ENCODE results near the gene VTI1A. TPM values are rescaled to one million over a fixed set of nuclear protein-coding genes. Genes with fewer than 3 reads are reported as not detected.

VTI1A gene
- total RNA-seq, 1 donor from 2014 or later = 36.9 TPM

DNA sequence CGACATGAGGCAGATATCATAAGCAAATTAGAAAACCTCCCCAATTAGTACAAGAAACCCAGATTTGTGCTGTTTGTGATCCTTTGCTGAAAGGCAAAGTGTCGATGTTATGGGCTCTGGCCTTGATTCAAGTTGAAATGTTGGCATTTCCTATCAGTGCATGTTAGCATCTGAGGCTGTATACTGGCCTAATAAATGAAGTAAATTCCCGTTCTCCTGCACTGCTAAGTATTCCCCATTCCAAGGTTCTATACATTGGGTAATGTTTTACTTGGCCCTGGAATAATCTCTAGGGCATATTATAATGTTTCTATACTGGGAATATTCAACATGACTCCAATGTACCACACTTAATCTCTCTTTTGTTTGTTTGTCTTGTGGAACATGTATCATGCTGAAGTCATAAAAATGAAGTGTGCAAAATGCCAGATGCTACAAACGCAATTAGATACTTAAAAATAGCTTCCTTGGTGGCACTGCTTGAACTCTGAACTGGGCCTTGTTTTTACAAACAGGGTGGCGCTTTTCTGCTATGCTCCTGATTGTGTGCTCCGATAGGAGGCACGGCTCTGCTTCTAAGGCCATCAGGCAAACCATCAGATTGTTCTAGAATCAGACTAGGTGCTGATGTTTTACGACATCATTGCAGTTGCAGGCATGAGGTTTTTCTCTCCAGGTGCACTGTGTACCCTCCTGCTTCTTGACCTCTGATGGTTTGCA lies 346.3 kb downstream of the VTI1A start:
- Histone ChIP-seq H3K27me3 (ENCODE audit: low read depth) (no peaks in the 10 kb centered on the region), H3K4me3 (no peak overlapping the region), H3K9me3 (no peaks in the 10 kb centered on the region), H3K4me1 (no peaks in the 10 kb centered on the region), H3K36me3 (no peaks in the 10 kb centered on the region), H3K27ac (no peak overlapping the region)
- no peak for ATAC-seq
- TF ChIP-seq, protein P1, sequence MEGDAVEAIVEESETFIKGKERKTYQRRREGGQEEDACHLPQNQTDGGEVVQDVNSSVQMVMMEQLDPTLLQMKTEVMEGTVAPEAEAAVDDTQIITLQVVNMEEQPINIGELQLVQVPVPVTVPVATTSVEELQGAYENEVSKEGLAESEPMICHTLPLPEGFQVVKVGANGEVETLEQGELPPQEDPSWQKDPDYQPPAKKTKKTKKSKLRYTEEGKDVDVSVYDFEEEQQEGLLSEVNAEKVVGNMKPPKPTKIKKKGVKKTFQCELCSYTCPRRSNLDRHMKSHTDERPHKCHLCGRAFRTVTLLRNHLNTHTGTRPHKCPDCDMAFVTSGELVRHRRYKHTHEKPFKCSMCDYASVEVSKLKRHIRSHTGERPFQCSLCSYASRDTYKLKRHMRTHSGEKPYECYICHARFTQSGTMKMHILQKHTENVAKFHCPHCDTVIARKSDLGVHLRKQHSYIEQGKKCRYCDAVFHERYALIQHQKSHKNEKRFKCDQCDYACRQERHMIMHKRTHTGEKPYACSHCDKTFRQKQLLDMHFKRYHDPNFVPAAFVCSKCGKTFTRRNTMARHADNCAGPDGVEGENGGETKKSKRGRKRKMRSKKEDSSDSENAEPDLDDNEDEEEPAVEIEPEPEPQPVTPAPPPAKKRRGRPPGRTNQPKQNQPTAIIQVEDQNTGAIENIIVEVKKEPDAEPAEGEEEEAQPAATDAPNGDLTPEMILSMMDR (IDR thresholded peaks at IDR 0.05) = no peak
- no peak for DNase-seq
- intact Hi-C loops (cut with DNase I) = no loop called here

DNA sequence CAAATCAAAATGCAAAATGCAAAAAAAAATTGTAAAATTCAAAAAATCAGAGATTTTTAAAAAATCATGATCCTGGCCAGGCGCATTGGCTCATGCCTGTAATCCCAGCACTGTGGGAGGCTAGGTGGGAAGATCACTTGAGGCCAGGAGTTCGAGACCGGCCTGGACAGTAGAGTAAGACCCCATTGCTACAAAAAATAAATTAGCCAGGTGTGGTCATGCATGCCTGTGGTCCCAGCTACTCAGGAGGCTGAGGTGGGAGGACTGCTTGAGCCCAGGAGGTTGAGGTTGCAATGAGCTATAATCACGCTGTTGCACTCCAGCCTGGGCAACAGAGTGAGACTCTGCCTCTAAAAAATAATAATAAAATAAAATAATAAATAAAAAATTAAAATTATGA lies 347.2 kb downstream of the VTI1A start:
- no peak for ATAC-seq
- TF ChIP-seq, protein P1 (IDR thresholded peaks at IDR 0.05) = no peak
- H3K4me3 ChIP-seq = no peak overlapping the region
- no peaks in the 10 kb centered on the region for H3K27me3 ChIP-seq (ENCODE audit: low read depth)
- H3K4me1 ChIP-seq = no peaks in the 10 kb centered on the region
- DNase-seq = no peak
- no peaks in the 10 kb centered on the region for H3K36me3 ChIP-seq
- intact Hi-C loops (cut with DNase I) = no loop called here
- H3K9me3 ChIP-seq = no peaks in the 10 kb centered on the region
- no peak overlapping the region for H3K27ac ChIP-seq

GRCh38 chr10:112795067-112795466 lies 348.1 kb downstream of the VTI1A start:
- H3K4me1 ChIP-seq = no peaks in the 10 kb centered on the region
- TF ChIP-seq, protein P1 (IDR thresholded peaks at IDR 0.05) = no peak
- intact Hi-C loops (cut with DNase I) = no loop called here
- no peak for DNase-seq
- no peaks in the 10 kb centered on the region for H3K36me3 ChIP-seq
- no peaks in the 10 kb centered on the region for H3K9me3 ChIP-seq
- H3K27me3 ChIP-seq (ENCODE audit: low read depth) = no peaks in the 10 kb centered on the region
- H3K27ac ChIP-seq = no peak overlapping the region
- no peak overlapping the region for H3K4me3 ChIP-seq
- ATAC-seq = no peak

DNA sequence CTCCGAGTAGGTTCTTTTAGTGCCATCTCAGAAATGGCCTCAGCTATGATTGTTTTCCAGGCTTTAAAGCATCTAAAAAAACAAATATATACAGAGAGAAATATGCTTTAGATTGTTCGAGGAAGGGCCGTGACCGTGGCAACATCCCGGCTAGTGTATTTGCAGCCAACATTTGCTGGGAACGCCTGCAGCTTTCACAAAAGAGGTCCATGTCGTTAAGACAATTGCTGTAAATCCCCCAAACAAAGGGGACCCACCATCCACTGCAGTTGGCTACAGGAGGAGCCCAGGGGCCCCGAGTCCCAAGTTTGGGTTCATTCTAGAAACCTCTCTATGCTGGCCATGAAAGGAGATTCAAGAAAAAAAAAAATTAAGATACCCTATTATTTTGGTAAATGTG lies 350.2 kb downstream of the VTI1A start:
- Histone ChIP-seq H3K4me3 (no peak overlapping the region), H3K27ac (no peak overlapping the region), H3K27me3 (ENCODE audit: low read depth) (no peaks in the 10 kb centered on the region), H3K36me3 (no peaks in the 10 kb centered on the region), H3K9me3 (no peaks in the 10 kb centered on the region), H3K4me1 (no peaks in the 10 kb centered on the region)
- TF ChIP-seq, protein P1 (IDR thresholded peaks at IDR 0.05) = no peak
- ATAC-seq (no peak), DNase-seq (no peak)
- intact Hi-C loops (cut with DNase I) = no loop called here

DNA sequence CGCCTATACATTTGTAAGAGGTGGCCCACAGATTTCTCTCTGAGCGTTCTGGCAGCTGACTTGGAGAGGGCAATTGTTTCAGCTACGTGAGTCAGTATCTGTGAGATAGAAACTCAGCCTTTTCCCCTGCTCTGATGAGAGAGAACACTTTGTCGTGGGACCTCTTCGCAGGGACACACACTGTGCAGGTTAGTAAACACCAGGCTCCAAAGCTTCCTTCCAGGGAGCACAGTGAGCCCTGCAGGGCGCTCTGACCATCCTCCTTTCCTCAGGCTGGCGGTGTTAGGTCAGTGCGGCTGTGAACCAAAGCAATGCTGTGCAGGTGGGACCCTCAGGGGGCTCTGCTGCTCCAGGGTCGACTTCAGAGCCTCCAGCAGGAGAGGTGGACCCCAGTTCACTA lies 350.8 kb downstream of the VTI1A start:
- intact Hi-C loops (cut with DNase I) = no loop called here
- Histone ChIP-seq H3K9me3 (no peaks in the 10 kb centered on the region), H3K27ac (no peak overlapping the region), H3K4me3 (no peak overlapping the region), H3K4me1 (no peaks in the 10 kb centered on the region), H3K27me3 (ENCODE audit: low read depth) (no peaks in the 10 kb centered on the region), H3K36me3 (no peaks in the 10 kb centered on the region)
- ATAC-seq (no peak), DNase-seq (no peak)
- TF ChIP-seq, protein P1 (IDR thresholded peaks at IDR 0.05) = no peak
